Measurements from ENCODE around the gene SIGLEC1. TPM values are rescaled to one million over a fixed set of nuclear protein-coding genes. Genes with fewer than 3 reads are reported as not detected.

Gene SIGLEC1
- total RNA-seq, 1 donor from 2014 or later = not detected

GRCh38 chr20:3671986-3672546 is 40.3 kb downstream of the SIGLEC1 start:
- DNase-seq (ENCODE audit: low spot score) = no peak

GRCh38 chr20:3670945-3671344 is 41.5 kb downstream of the SIGLEC1 start:
- peaks cover 3% of the 10 kb centered on the region for H3K36me3 Mint-ChIP-seq (ENCODE audit: low read depth)
- no peaks in the 10 kb centered on the region for H3K4me1 Mint-ChIP-seq (ENCODE audit: low read depth)
- no peaks in the 10 kb centered on the region for H3K9me3 Mint-ChIP-seq (ENCODE audit: low read depth)
- no peak for DNase-seq (ENCODE audit: low spot score)
- H3K4me3 Mint-ChIP-seq (ENCODE audit: unreplicated experiment) = no peak overlapping the region
- H3K27ac Mint-ChIP-seq (ENCODE audit: unreplicated experiment) = no peak overlapping the region
- H3K27me3 Mint-ChIP-seq (ENCODE audit: low read depth) = peaks cover 19% of the 10 kb centered on the region
- TF ChIP-seq CTCF (IDR thresholded peaks at IDR 0.05) = no peak

More at GRCh38 chr20:3671986-3672546, 40.3 kb downstream of the SIGLEC1 start:
- peaks cover 19% of the 10 kb centered on the region for H3K27me3 Mint-ChIP-seq (ENCODE audit: low read depth)
- no peak overlapping the region for H3K4me3 Mint-ChIP-seq (ENCODE audit: unreplicated experiment)
- H3K9me3 Mint-ChIP-seq (ENCODE audit: low read depth) = no peaks in the 10 kb centered on the region
- peaks cover 3% of the 10 kb centered on the region for H3K36me3 Mint-ChIP-seq (ENCODE audit: low read depth)
- peaks cover 7% of the 10 kb centered on the region for H3K4me1 Mint-ChIP-seq (ENCODE audit: low read depth)
- H3K27ac Mint-ChIP-seq (ENCODE audit: unreplicated experiment) = no peak overlapping the region
- TF ChIP-seq CTCF (IDR thresholded peaks at IDR 0.05) = no peak

- H3K4me1 Mint-ChIP-seq (ENCODE audit: low read depth) = no peaks in the 10 kb centered on the region
- H3K27me3 Mint-ChIP-seq (ENCODE audit: low read depth) = peaks cover 15% of the 10 kb centered on the region
- H3K4me3 Mint-ChIP-seq (ENCODE audit: unreplicated experiment) = no peak overlapping the region
- no peak overlapping the region for H3K27ac Mint-ChIP-seq (ENCODE audit: unreplicated experiment)
- peak; percentile 40 for TF ChIP-seq CTCF (IDR thresholded peaks at IDR 0.05)
- H3K36me3 Mint-ChIP-seq (ENCODE audit: low read depth) = peaks cover 3% of the 10 kb centered on the region
- no peak for DNase-seq (ENCODE audit: low spot score)
- H3K9me3 Mint-ChIP-seq (ENCODE audit: low read depth) = no peaks in the 10 kb centered on the region
Observed at GRCh38 chr20:3670511-3670910, 41.9 kb downstream of the SIGLEC1 start.

GRCh38 chr20:3669710-3670367 is 42.6 kb downstream of the SIGLEC1 start:
- Mint-ChIP-seq H3K36me3 (ENCODE audit: low read depth) (no peaks in the 10 kb centered on the region), H3K4me3 (ENCODE audit: unreplicated experiment) (no peak overlapping the region), H3K27ac (ENCODE audit: unreplicated experiment) (no peak overlapping the region), H3K9me3 (ENCODE audit: low read depth) (no peaks in the 10 kb centered on the region), H3K4me1 (ENCODE audit: low read depth) (no peaks in the 10 kb centered on the region), H3K27me3 (ENCODE audit: low read depth) (peaks cover 8% of the 10 kb centered on the region)
- no peak for TF ChIP-seq CTCF (IDR thresholded peaks at IDR 0.05)
- DNase-seq (ENCODE audit: low spot score) = no peak

- no peak for TF ChIP-seq CTCF (IDR thresholded peaks at IDR 0.05)
- Mint-ChIP-seq H3K4me3 (ENCODE audit: unreplicated experiment) (no peak overlapping the region), H3K27ac (ENCODE audit: unreplicated experiment) (no peak overlapping the region), H3K36me3 (ENCODE audit: low read depth) (no peaks in the 10 kb centered on the region), H3K9me3 (ENCODE audit: low read depth) (no peaks in the 10 kb centered on the region), H3K4me1 (ENCODE audit: low read depth) (no peaks in the 10 kb centered on the region), H3K27me3 (ENCODE audit: low read depth) (peaks cover 7% of the 10 kb centered on the region)
- DNase-seq (ENCODE audit: low spot score) = no peak
Observed at GRCh38 chr20:3667434-3668037, 44.9 kb downstream of the SIGLEC1 start.
